Fibroblast of peridontal ligament (primary cell): ENCODE data around the gene MED19.
"Not testable (repeated sequence)": the region's sequence is repeated elsewhere in the genome, so short reads cannot be mapped to it uniquely, and the experiment has no call there.

Experiments
- DNase-seq: peaks from one replicate; pipeline ENCODE4 v3.0.0-alpha.2; 2010; ENCODE audit errors: extremely low read depth

Gene MED19

GRCh38 chr11:57711414-57712255, at the start of gene MED19:
TSS of gene MED19 (minus strand) at chr11:57712215. CDS start at chr11:57712179, 36 bp downstream.
- DNase-seq: peak; percentile 64

GRCh38 chr11:57758174-57758573, 46.2 kb upstream of the MED19 start:
- no peak for DNase-seq

DNA sequence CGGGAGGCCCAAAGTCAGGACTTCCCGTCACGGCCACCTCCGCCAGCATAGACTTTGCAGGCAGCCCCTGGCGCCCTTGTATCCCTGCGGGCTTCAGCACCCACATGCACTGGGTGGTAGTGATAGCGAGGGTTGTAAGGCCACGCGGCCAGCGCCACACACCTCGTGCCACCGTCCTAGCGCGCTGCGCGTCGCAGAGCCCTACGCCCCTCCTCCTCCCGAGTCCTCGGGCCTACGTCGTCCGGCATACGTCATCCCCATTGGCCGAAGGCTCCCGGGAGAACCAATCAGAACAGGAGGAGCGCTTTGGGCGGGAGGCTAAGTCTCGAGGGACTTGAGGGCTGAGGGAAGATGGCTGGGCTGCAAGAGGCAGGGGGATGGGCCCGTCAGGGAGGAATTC, 40.9 kb upstream of the MED19 start:
- no peak for DNase-seq

GRCh38 chr11:57751676-57752253, 39.8 kb upstream of the MED19 start, which contains the start of gene BTBD18:
TSS of gene BTBD18 (minus strand) at chr11:57751819. CDS start at chr11:57751188, 631 bp downstream.
- DNase-seq: peak; percentile 60

- no peak for DNase-seq
These were observed 39.2 kb upstream of the MED19 start for GRCh38 chr11:57751176-57751575.

- no peak for DNase-seq
These were observed 34.9 kb upstream of the MED19 start for GRCh38 chr11:57746920-57747319.

DNA sequence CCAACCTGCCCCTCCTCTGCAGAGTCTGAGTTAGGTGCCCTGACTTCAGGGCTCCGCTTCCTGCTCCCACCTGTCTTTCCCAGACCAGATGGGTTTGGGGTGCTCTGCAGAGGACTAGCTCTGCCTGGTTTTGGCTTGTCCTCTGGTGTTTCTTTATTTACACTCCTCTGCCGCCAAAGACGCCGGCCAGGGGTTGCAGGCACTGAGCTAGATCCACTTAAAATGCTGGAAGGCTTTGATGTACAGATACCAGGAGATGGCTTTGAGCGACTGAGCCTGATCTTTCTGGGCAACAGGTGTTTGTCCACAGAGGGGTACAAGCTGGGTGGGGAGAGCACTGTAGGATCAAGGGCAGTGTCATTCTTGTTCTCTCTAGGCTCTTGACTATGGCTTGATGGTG, 33.2 kb upstream of the MED19 start:
- no peak for DNase-seq

DNA sequence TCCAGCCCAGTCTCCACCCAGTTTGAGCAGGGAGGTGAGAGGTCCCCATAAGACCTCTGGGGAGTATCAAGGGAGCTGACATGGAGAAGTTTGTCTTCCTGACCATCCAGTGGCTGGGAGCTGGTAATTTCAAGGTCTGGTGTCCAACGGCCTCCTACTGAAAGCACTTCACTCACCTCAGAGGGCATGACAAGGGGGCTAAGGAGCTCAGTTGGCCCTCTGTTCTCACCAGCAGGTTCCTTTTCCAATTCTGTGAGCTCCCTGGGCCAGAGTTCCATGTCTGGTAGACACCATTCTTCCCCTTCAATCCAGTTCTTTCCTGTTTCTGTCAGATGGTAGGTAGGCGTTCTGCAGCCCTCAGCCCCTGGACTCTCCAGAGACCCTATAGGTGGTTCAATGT, 32.3 kb upstream of the MED19 start:
- no peak for DNase-seq

- no peak for DNase-seq
These were observed 30.1 kb upstream of the MED19 start for GRCh38 chr11:57742087-57742452.

GRCh38 chr11:57741132-57742086, 29.4 kb upstream of the MED19 start, which contains the start of gene SELENOH:
TSS of gene SELENOH (plus strand) at chr11:57741491. CDS start at chr11:57741596, 105 bp downstream.
- peak; percentile 96 for DNase-seq

DNA sequence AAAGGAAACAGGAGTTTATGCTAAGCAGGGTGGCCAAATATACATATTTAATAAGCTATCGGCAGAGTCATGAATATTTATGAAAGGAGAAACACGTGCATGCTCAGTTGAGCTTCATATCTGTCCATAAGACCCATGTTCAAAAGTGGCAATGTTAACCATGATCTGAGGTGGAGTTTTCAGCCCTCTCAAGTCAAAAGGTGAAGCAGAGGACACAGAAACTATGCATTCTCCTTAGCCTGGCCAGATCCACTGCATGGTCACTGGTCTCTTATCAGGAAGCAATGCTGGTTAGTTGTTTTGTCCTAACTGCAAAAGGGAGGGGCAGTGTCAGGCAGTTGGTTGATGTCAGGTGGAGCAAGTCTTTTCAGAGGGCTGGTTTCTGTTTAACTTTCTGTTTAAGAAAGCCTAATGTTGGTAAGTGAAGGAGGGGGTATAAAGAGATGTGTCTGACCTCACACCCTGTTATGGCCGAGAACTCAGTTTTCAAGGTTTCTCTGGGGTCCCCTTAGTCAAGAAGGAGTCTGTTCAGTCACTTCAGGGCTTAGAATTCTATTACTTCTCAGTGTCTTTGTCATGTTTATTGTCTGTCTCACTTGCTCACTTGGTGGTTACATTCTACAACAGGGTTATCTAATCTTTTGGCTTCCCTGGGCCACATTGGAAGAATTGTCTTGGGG, 23.7 kb upstream of the MED19 start:
- no peak for DNase-seq

DNA sequence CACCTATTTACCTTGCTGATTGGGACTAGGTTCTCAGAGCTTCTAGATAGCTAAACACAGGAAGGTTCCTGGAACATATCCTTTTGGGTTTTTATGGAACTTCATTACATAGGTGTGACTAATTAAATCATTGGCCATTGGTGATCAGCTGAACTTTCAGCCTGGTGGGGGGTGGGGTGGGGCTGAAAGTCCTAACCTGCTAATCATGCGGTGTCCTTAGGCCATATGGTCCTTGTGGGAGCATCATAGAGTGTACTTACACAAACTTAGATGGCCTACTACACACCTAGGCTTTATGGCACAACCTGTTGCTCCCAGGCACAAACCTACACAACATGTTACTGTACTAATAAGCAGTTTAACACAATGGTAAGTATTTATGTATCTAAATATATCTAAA, 20.6 kb upstream of the MED19 start:
- DNase-seq: no peak

GRCh38 chr11:57729479-57729878, 17.5 kb upstream of the MED19 start:
- no peak for DNase-seq

DNA sequence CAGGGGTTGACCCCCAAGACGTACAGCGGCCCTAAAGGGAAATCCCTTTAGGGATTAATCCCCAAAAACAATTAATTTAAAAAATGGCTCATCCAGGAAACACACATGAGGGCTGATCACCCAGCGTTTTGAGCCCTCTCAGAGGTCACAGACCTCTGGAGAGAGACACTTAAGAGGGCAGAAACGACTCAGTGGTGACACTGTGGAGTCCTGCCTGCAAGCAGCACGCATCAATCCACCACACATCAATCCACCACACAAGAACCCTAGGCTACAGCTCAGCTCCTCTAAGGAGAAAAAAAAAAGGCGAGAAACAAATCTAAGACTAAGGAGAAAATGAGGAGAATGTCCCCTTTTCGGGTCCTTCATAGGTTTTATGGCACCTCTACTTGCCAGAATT, 16.8 kb upstream of the MED19 start:
- DNase-seq: no peak

DNA sequence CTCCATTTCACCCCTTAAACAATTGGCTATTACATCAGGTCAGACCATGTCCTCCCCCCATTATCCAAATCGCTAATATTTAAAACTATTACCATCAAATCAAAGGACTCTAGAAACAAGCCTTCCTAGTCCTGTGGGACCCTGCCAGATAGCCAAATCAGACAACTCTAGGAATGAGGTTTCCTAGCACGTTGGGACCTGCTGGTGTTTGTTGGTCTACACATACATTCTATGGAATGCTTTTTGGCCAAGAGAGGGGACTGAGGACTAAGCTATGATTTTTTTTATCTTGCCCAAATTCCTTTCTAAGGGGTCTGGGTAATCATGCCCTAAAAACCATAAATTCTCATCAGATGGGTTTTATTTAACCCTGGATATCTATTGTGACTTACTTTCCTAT, 15.2 kb upstream of the MED19 start:
- DNase-seq: no peak

DNA sequence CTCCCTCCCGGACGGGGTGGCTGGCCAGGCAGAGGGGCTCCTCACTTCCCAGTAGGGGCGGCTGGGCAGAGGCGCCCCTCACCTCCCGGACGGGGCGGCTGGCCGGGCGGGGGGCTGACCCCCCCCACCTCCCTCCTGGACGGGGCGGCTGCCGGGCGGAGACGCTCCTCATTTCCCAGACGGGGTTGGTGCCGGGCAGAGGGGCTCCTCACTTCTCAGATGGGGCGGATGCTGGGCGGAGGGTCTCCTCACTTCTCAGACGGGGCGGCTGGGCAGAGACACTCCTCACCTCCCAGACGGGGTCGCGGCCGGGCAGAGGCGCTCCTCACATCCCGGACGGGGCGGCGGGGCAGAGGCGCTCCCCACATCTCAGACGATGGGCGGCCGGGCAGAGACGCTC, 4.7 kb upstream of the MED19 start:
- not testable (repeated sequence) for DNase-seq

DNA sequence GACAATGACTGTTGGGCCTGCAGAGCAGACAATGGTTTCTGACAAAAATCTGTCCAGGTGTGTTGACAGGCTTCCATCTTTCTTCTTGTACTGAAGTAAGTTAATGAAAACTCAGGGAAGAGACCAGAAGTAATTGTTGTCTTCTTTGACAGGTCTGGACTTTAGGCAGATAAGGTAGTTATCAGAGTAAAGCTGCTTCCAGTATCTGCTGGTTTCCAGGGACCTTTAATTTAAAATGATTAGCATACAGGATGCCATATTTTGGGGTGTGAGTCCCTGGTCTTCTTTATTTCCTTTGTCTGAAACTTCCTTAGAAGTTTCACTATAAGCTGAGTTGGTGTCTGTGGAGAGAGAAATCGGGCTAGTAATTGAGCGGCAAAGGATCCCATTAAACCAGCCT, 1.8 kb upstream of the MED19 start:
- no peak for DNase-seq

GRCh38 chr11:57712256-57713150, 488 bp upstream of the MED19 start, which contains the start of gene TMX2:
TSS of gene TMX2 (plus strand) at chr11:57712593. CDS start at chr11:57712619, 26 bp downstream.
- DNase-seq: peak; percentile 100

GRCh38 chr11:57709802-57710367, 2.1 kb downstream of the MED19 start:
- no peak for DNase-seq

GRCh38 chr11:57705432-57705831, 6.6 kb downstream of the MED19 start:
- not testable (repeated sequence) for DNase-seq
